KOPT-K1 (cell line): Measurements from ENCODE around the gene DNAH5.

ENCODE experiments used
- H3K27ac ChIP-seq: fragments of 200-600 bp; sonication (generic); 2 replicates; pipeline ENCODE4 v1.5.1; 2016; ENCODE audit warnings: antibody characterized with exemption, mild to moderate bottlenecking, low read depth, low read length; ENCODE audit not compliant: poor library complexity, severe bottlenecking
- H3K36me3 ChIP-seq: fragments of 200-600 bp; sonication (generic); 2 replicates; pipeline ENCODE4 v1.5.1; 2017; ENCODE audit warnings: antibody characterized with exemption, mild to moderate bottlenecking, low read length, moderate library complexity; ENCODE audit not compliant: insufficient read depth
- H3K9me3 ChIP-seq: fragments of 200-600 bp; sonication (generic); 2 replicates; pipeline ENCODE4 v1.5.1; 2017; ENCODE audit warnings: antibody characterized with exemption, low read length, mild to moderate bottlenecking; ENCODE audit not compliant: insufficient read depth, poor library complexity, severe bottlenecking

Gene DNAH5

DNA sequence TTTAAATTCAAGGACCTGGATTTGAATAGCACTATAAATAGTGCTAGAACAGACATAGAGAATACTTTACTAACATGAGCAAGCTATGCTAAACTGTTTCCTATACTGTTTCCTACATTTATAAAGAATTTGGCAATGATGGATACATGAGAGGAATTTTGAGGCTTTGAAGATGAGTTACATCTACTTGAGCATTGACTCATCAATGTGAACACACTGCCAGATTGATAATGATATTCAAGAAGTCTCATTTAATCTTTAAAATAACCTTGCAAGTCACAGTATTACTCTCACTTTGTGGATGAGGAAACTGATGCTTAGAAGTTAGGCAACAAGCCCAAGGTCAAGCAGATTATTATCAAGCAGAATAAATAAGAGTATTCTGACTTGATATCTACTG lies 281.9 kb downstream of the DNAH5 start:
- Histone ChIP-seq H3K9me3 (no peaks in the 10 kb centered on the region), H3K36me3 (no peaks in the 10 kb centered on the region), H3K27ac (no peak overlapping the region)

DNA sequence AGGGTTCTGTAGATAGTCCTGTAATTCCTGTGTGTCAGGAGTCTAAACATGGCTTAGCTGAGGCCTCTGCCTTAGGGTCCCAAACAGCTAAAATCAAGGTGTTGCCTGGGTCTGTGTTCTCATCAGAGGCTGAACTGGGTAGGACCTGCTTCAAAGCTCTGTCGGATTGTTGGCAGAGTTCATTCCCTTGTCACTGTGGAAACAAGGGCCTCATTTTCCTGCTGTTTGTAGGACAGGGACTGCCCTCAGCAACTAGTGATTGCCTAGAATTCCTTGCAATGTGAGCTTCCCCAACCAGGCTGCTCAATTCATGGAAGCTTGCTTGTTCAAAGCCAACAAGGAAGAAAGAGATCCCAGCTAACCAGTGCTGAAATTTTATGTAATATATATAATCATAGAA lies 283.2 kb downstream of the DNAH5 start:
- Histone ChIP-seq H3K36me3 (no peaks in the 10 kb centered on the region), H3K9me3 (no peaks in the 10 kb centered on the region), H3K27ac (no peak overlapping the region)

DNA sequence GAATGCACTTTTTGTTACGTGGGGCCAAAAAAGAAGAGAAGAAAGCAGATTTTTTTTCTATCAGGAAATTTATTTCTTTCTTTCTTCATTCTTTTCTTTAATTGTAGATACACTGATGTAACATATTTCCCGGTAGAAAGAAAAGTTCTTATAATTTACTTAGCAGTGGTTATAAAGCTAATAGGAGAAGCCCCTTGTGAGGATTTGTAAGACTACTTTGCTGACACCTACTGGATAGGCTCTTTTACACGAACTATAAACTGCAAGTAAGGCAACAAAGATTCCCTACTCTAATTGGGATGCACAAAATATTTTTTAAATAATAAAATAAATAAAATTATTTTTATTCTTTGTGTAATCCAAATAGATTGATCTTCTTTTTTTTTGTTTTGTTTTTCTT lies 284.4 kb downstream of the DNAH5 start:
- H3K36me3 ChIP-seq: no peaks in the 10 kb centered on the region
- H3K27ac ChIP-seq: no peak overlapping the region
- no peaks in the 10 kb centered on the region for H3K9me3 ChIP-seq

DNA sequence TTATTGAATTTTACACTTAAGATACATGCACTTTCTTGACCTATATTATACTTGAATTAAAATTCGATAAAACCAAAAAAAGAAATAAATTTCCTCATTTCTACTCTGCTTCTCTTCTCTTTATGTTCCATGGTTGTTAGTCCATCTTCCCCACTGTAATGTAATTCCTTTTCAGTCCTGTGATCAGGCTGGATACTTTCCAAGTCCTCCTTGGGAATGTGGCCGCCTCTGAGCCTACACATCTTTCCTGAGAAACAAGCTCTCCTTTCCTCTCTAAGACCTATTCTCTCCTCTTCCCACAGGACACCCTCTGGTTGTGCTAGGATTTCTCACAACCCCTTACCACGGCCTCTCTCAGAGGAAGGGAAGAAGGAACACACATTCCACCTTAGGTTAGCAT lies 285.1 kb downstream of the DNAH5 start:
- H3K27ac ChIP-seq: no peak overlapping the region
- no peaks in the 10 kb centered on the region for H3K9me3 ChIP-seq
- no peaks in the 10 kb centered on the region for H3K36me3 ChIP-seq

DNA sequence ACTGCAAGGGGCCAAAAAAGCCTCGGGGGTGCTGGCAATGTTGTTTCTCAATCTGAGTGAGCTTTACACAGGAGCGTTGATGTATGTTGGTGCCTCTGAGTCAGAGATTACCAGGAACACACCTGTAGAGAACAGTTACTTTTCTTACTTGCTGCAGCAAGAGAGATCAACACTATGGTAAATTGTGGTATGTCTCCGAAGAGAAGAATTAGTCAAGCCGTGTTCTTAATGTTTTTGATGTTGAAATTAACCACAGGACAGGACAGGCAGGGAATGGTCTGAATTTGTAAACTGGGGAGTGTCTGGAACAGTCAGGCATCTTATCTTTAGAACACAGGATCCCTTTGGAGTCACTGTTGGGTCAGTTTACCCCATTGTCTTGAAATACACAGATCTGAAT lies 285.7 kb downstream of the DNAH5 start:
- Histone ChIP-seq H3K36me3 (no peaks in the 10 kb centered on the region), H3K27ac (no peak overlapping the region)

DNA sequence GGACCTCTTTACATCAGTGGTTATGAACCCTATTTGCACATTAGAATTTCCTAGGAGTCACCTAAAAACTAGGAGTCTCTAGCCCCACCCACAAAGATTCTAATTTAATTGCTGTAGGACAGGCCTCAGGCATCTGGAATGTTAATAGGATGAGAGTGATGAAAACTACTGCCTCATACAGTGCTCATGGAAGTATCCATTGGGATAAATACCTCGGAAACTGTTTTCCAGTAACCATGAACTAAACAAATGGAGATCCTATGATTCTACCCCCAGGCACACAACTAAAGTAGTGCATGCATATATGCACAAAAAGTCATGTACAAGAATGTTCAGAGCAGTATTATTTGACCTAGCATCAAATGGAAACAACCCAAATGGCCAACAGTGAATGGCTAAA lies 286.3 kb downstream of the DNAH5 start:
- H3K36me3 ChIP-seq: no peaks in the 10 kb centered on the region
- H3K27ac ChIP-seq: no peak overlapping the region
- no peaks in the 10 kb centered on the region for H3K9me3 ChIP-seq

More for the DNA sequence above, 285.7 kb downstream of the DNAH5 start:
- H3K9me3 ChIP-seq: no peaks in the 10 kb centered on the region

DNA sequence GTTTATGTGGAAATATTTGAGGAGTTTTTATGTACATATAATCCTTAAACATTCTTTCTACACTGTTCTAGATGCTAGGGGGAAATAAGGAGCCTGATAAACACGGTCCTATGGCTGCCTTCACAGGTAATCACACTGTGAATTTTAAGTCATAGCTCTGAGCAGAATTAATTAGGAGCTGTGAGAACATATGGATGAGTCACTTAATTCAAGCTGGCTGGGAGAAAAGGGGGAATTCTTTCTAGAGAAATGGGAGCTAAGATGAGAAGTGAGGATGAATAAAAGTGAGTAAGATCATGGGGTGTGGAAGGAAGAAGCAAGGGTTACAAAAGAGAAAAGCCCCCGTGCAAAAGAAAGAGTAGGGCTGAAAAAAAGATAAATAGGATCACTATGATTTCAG lies 290.8 kb downstream of the DNAH5 start:
- no peaks in the 10 kb centered on the region for H3K9me3 ChIP-seq
- no peak overlapping the region for H3K27ac ChIP-seq
- H3K36me3 ChIP-seq: no peaks in the 10 kb centered on the region

- no peak overlapping the region for H3K27ac ChIP-seq
- H3K36me3 ChIP-seq: no peaks in the 10 kb centered on the region
- H3K9me3 ChIP-seq: no peaks in the 10 kb centered on the region
Observed at GRCh38 chr5:13649656-13650055, 294.8 kb downstream of the DNAH5 start.

DNA sequence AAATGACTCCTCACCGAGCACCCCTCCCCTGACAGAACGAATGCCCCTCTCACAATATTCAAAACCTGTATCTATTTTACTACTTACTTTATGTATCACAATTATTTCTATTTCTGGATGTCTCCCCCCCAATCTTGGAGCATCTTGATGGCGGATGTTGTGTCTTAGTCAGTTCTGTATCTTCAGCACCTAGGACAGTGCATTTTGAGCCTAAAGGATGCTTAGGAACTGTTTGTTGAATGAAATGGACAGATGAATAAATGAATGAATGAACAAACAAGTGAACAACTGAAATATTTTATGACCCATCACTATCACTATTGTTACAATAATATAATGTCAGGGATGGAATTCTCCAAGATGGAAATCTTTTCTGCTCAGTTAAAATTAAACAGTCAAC lies 295.7 kb downstream of the DNAH5 start:
- Histone ChIP-seq H3K9me3 (no peaks in the 10 kb centered on the region), H3K36me3 (no peaks in the 10 kb centered on the region), H3K27ac (no peak overlapping the region)

GRCh38 chr5:13643734-13644133 lies 300.8 kb downstream of the DNAH5 start:
- Histone ChIP-seq H3K27ac (no peak overlapping the region), H3K36me3 (no peaks in the 10 kb centered on the region), H3K9me3 (no peaks in the 10 kb centered on the region)

GRCh38 chr5:13643196-13643595 lies 301.3 kb downstream of the DNAH5 start:
- Histone ChIP-seq H3K36me3 (no peaks in the 10 kb centered on the region), H3K27ac (no peak overlapping the region), H3K9me3 (no peaks in the 10 kb centered on the region)
